Type B pancreatic cell (in vitro differentiated cells): ENCODE measurements around the gene ACVR1C. TPM values are rescaled to one million over a fixed set of nuclear protein-coding genes. Genes with fewer than 3 reads are reported as not detected.
"Not testable (repeated sequence)": the region's sequence is repeated elsewhere in the genome, so short reads cannot be mapped to it uniquely, and the experiment has no call there.

Source experiments
- DNase-seq: peaks from one replicate; pipeline ENCODE4 v3.0.0; 2021; ENCODE audit warnings: mixed read lengths; ENCODE audit not compliant: unreplicated experiment; ENCODE audit errors: extremely low spot score
- H3K27ac Mint-ChIP-seq: 2 replicates; pipeline ENCODE4 v1.8.0; 2021; ENCODE audit warnings: mild to moderate bottlenecking, mixed read lengths
- H3K27me3 Mint-ChIP-seq: 2 replicates; pipeline ENCODE4 v1.8.0; 2021; ENCODE audit warnings: mixed read lengths
- H3K36me3 Mint-ChIP-seq: 2 replicates; pipeline ENCODE4 v1.8.0; 2021; ENCODE audit warnings: mixed read lengths
- H3K4me1 Mint-ChIP-seq: one replicate; pipeline ENCODE4 v1.8.0; 2021; ENCODE audit warnings: mixed read lengths; ENCODE audit not compliant: unreplicated experiment
- H3K4me3 Mint-ChIP-seq: 2 replicates; pipeline ENCODE4 v1.8.0; 2021; ENCODE audit warnings: mild to moderate bottlenecking, mixed read lengths
- H3K9me3 Mint-ChIP-seq: 2 replicates; pipeline ENCODE4 v1.8.0; 2021; ENCODE audit warnings: mixed read lengths
- CTCF ChIP-seq: fragments of 200-600 bp; sonication (generic); conservative IDR thresholded peaks from 2 replicates; pipeline ENCODE4 v1.5.0; 2021; ENCODE audit warnings: antibody characterized with exemption, mild to moderate bottlenecking
- total RNA-seq: library from RNA; stranded (reverse); gene quantifications from 2 replicates; pipeline ENCODE4 v1.2.1, GENCODE V29; 2021; ENCODE audit warnings: low replicate concordance

ACVR1C gene
- total RNA-seq, 1 donor from 2014 or later = 17.1 TPM

GRCh38 chr2:157536815-157537214, 91.8 kb downstream of the ACVR1C start:
- Mint-ChIP-seq H3K9me3 (no peaks in the 10 kb centered on the region), H3K4me3 (no peak overlapping the region), H3K36me3 (no peaks in the 10 kb centered on the region), H3K4me1 (no peaks in the 10 kb centered on the region), H3K27ac (no peak overlapping the region), H3K27me3 (no peaks in the 10 kb centered on the region)
- DNase-seq = no peak
- TF ChIP-seq CTCF = no peak

- no peaks in the 10 kb centered on the region for H3K36me3 Mint-ChIP-seq
- DNase-seq = no peak
- no peak overlapping the region for H3K4me3 Mint-ChIP-seq
- TF ChIP-seq CTCF = peak; percentile 27
- H3K27me3 Mint-ChIP-seq = no peaks in the 10 kb centered on the region
- H3K9me3 Mint-ChIP-seq = no peaks in the 10 kb centered on the region
- no peaks in the 10 kb centered on the region for H3K4me1 Mint-ChIP-seq
- no peak overlapping the region for H3K27ac Mint-ChIP-seq
Observed at GRCh38 chr2:157528963-157529751, 99.5 kb downstream of the ACVR1C start.

GRCh38 chr2:157526070-157526469, 102.6 kb downstream of the ACVR1C start:
- H3K36me3 Mint-ChIP-seq = no peaks in the 10 kb centered on the region
- TF ChIP-seq CTCF = no peak
- no peaks in the 10 kb centered on the region for H3K27me3 Mint-ChIP-seq
- no peak overlapping the region for H3K4me3 Mint-ChIP-seq
- DNase-seq = no peak
- H3K9me3 Mint-ChIP-seq = no peaks in the 10 kb centered on the region
- no peak overlapping the region for H3K27ac Mint-ChIP-seq
- H3K4me1 Mint-ChIP-seq = no peaks in the 10 kb centered on the region

GRCh38 chr2:157523270-157524247, 105.1 kb downstream of the ACVR1C start:
- Mint-ChIP-seq H3K27me3 (no peaks in the 10 kb centered on the region), H3K4me1 (no peaks in the 10 kb centered on the region), H3K36me3 (no peaks in the 10 kb centered on the region), H3K4me3 (no peak overlapping the region), H3K27ac (no peak overlapping the region), H3K9me3 (no peaks in the 10 kb centered on the region)
- DNase-seq = no peak
- TF ChIP-seq CTCF = no peak

- not testable (repeated sequence) for H3K27ac Mint-ChIP-seq, DNase-seq, H3K36me3 Mint-ChIP-seq, H3K9me3 Mint-ChIP-seq, H3K4me1 Mint-ChIP-seq, H3K27me3 Mint-ChIP-seq
- peak overlapping the region; percentile 71 for H3K4me3 Mint-ChIP-seq
Observed at GRCh38 chr2:157514966-157515365, 113.7 kb downstream of the ACVR1C start.

- Mint-ChIP-seq H3K27me3 (peaks cover 3% of the 10 kb centered on the region), H3K4me1 (no peaks in the 10 kb centered on the region)
Observed at GRCh38 chr2:157509744-157510143, 118.9 kb downstream of the ACVR1C start.

More at GRCh38 chr2:157509744-157510143, 118.9 kb downstream of the ACVR1C start:
- H3K4me3 Mint-ChIP-seq = no peak overlapping the region
- peaks cover 12% of the 10 kb centered on the region for H3K9me3 Mint-ChIP-seq
- TF ChIP-seq CTCF = peak; percentile 38
- H3K36me3 Mint-ChIP-seq = no peaks in the 10 kb centered on the region
- no peak for DNase-seq
- no peak overlapping the region for H3K27ac Mint-ChIP-seq
